ENCODE results near the gene CBL. TPM values are rescaled to one million over a fixed set of nuclear protein-coding genes. Genes with fewer than 3 reads are reported as not detected.
"Not testable (repeated sequence)": the region's sequence is repeated elsewhere in the genome, so short reads cannot be mapped to it uniquely, and the experiment has no call there.

Gene CBL
- polyA plus RNA-seq, result 1 to 10 TPM; 1.7 to 7.3 (median 5.8) TPM

DNA sequence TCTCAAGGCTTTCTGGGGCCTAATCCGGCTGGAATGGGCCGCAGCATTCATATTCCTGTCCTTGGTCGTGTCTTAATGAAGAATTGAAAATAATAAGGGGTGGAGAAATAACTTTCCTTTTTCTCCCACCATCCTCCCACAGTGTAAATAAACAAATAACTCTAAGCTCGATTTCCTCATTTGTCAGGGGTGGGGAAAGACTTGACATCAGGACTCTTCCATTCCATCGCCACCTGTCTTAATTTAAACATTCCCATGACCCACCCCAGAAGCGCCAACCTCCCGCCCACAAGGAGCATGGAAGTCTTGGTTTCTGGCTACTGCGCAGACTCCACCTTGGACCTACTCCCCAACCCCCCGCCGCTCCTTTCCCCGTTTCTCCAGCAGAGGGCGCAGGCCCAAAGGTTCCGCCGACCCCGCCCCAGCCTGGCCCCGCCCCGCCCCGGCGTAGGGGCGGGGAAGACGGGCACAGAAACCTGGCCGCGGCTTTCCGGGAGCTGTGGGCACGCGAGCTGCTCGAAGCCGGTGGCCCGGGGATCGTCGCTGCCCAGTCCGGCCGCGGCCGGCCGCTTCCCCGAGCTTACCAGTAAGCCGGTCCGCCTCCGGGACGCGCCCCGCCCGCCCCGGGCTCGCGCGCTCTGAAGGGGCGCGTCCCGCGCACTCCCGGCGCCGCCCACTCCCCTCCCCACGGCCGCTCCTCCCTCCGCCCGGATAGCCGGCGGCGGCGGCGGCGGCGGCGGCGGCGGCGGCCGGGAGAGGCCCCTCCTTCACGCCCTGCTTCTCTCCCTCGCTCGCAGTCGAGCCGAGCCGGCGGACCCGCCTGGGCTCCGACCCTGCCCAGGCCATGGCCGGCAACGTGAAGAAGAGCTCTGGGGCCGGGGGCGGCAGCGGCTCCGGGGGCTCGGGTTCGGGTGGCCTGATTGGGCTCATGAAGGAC lies at the start of gene CBL:
TSS of gene CBL (plus strand) at position 766 of the 937 bp plus-strand sequence. CDS start at position 845, 79 bp downstream.
- WGBS, 3 donors, result 0 to 1% (median 0%) methylated on average over 55 to 88 of the region's 88 CpGs

DNA sequence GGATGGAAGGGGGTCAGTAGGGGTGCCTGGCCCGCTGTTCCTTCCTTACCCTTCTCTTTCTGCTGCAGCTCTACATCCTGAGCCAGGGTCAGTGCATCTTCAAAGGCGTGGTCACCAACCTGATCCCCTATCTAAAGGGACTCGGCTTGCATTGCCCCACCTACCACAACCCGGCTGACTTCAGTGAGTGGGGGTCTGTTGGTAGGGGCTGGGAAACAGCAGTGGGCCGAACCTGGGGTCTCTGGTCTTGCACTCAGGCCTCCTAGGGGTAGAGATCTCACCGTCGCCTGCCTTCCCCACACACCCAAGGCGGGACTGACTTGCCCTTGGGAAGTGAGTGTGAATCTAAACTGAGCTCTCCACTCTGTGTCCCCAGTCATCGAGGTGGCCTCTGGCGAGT lies 49.6 kb upstream of the CBL start:
- no peak overlapping the region for H3K27ac ChIP-seq (ENCODE audit: low read depth, low read length)
- 73 to 92% (median 90%) methylated on average over 10 of the region's 10 CpGs for WGBS, 3 donors

More for the DNA sequence above, at the start of gene CBL:
- H3K27ac ChIP-seq (ENCODE audit: low read depth, low read length), result peak within 1 kb of the TSS; percentile 63

- H3K27ac ChIP-seq (ENCODE audit: low read depth, low read length), result no peak overlapping the region
- WGBS, 3 donors, result 52 to 63% (median 58%) methylated on average over 3 of the region's 3 CpGs
These were observed 49.1 kb upstream of the CBL start for GRCh38 chr11:119157063-119157462.

- no peak overlapping the region for H3K27ac ChIP-seq (ENCODE audit: low read depth, low read length)
- 90 to 96% (median 95%) methylated on average over 13 of the region's 13 CpGs for WGBS, 3 donors
These were observed 47.7 kb upstream of the CBL start for GRCh38 chr11:119158467-119158866.

DNA sequence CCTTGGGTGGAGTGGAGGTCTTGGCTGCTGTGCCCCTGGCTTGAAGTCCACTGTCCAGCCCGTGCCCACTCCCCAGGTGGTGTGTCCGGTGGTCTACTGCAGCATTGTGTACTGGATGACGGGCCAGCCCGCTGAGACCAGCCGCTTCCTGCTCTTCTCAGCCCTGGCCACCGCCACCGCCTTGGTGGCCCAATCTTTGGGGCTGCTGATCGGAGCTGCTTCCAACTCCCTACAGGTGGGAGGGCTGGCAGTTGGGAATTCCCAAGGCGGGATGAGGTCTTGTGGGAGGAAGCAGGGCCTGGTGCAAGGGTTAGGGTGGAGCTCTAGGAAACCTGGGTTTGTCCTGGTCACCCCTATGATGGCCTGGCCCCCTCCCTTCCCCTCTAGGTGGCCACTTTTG lies 46.0 kb upstream of the CBL start:
- H3K27ac ChIP-seq (ENCODE audit: low read depth, low read length), result no peak overlapping the region
- 92 to 95% (median 94%) methylated on average over 9 of the region's 9 CpGs for WGBS, 3 donors

- 70 to 84% (median 81%) methylated on average over 8 of the region's 8 CpGs for WGBS, 3 donors
These were observed 44.3 kb upstream of the CBL start for GRCh38 chr11:119161871-119162270.

DNA sequence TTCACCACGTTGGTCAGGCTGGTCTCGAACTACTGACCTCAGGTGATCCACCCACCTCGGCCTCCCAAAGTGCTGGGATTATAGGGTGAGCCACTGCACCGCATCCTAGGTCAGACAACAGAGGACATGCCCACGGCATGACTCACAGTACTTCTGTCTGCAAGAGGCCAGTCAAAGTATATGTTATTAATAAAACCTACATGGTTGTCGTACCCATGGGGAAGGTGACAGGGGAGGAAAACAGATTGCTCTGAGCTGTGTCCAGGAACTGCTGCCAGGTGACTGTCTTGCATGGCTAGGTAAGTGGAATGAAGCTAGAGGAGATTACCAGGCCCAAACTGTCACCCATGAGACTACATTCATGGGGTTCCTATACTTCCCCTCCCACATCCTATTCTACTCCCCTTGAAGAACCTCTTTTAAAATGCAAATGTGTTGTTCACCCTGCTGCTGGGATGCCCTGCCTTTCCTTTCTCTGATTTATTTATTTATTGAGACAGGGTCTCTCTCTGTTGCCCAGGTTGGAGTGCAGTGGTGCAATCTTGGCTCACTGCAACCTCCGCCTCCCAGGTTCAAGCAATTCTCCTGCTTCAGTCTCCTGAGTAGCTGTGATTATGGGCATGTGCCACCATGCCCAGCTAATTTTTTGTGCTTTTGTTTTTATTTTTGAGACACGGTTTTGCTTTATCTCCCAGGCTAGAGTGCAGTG lies 39.6 kb upstream of the CBL start:
- H3K27ac ChIP-seq (ENCODE audit: low read depth, low read length), result no peak overlapping the region
- WGBS, 3 donors, result 70 to 81% (median 74%) methylated on average over 8 of the region's 8 CpGs

More at GRCh38 chr11:119161871-119162270, 44.3 kb upstream of the CBL start:
- H3K27ac ChIP-seq (ENCODE audit: low read depth, low read length), result no peak overlapping the region

DNA sequence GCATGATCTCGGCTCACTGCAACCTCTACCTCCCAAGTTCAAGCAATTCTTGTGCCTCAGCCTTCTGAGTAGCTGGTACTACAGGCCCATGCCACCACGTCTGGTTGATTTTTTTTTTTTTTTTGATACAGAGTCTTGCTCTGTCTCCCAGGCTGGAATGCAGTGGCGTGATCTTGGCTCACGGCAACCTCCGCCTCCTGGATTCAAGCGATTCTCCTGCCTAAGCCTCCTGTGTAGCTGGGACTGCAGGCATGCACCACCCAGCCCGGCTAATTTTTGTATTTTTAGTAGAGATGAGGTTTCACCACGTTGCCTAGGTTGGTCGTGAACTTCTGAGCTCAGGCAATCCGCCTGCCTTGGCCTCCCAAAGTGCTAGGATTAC lies 39.1 kb upstream of the CBL start:
- not testable (repeated sequence) for H3K27ac ChIP-seq (ENCODE audit: low read depth, low read length)
- 84 to 90% (median 88%) methylated on average over 10 of the region's 10 CpGs for WGBS, 3 donors

DNA sequence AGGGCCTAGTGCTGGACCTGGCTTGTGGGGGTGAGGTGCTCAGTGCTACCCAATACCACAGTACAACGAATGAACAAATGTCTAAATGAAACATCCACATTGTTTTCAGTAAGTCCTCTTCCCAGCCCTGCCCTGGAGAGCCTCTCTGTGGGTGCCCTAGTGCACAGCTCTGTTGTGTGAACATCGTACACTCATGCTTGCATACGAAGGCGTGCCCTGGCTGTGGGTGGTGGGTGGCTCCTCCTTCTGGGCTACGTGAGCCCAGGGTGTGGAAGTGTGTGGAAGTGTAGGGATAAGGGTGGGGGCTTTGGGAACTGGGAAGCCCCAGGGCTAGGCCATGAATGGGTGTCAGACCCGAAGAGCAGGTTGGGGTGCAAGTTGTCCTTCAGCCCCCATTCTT lies 38.2 kb upstream of the CBL start:
- 58 to 65% (median 64%) methylated on average over 6 of the region's 6 CpGs for WGBS, 3 donors
- H3K27ac ChIP-seq (ENCODE audit: low read depth, low read length), result no peak overlapping the region

DNA sequence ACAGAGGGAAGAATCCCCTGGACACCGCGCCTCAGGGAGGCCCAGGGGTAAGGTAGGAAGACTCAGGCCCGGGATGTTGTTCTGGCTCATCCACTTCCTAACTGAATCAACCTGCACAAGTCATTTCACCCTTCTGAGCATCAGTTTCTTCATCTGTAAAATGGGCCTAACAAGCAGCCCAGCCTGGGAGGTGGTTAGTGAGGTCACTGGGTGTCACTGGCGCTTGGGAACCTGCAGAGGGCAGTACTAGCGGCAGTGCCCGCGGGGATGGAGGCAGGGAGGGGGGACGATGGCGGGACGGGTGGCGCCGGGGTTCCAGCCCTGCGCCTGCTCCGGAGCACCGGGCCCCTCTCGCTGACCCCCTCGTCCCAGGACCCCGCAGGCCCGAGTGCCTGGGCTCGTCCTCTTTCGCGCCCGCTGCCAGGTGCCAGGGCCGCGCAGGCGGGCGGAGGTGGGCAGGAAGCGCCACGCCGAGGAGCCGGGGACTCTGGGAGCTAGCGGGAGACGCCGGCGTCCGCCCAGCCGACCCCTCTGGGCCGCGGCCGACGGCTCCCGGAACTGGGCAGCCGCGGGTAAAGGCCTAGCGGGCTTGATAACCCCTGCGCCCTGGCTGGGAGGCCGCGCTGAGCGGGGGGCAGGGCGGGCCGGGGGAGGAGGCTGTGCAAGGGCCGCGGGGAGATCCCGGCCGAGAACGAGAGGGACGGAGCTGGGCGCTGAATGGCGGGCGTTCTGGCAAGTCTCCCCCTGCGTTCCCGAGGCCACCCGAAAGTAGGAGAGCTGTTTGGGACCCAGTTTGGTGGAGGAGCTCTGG lies 37.5 kb upstream of the CBL start, which contains the start of gene NLRX1:
TSS of gene NLRX1 (plus strand) at position 255 of the 811 bp plus-strand sequence. CDS start 2,679 bp downstream, outside the sequence.
- peak within 1 kb of the TSS; percentile 86 for H3K27ac ChIP-seq (ENCODE audit: low read depth, low read length)
- 3 to 5% (median 4%) methylated on average over 50 to 63 of the region's 63 CpGs for WGBS, 3 donors

GRCh38 chr11:119169282-119169719 lies 36.8 kb upstream of the CBL start:
- 13 to 16% (median 14%) methylated on average over 15 of the region's 15 CpGs for WGBS, 3 donors
- H3K27ac ChIP-seq (ENCODE audit: low read depth, low read length), result peak overlapping the region; percentile 86

GRCh38 chr11:119172513-119172912 lies 33.6 kb upstream of the CBL start:
- no peak overlapping the region for H3K27ac ChIP-seq (ENCODE audit: low read depth, low read length)
- 76 to 95% (median 89%) methylated on average over 2 of the region's 2 CpGs for WGBS, 3 donors

GRCh38 chr11:119173453-119173852 lies 32.7 kb upstream of the CBL start:
- H3K27ac ChIP-seq (ENCODE audit: low read depth, low read length), result no peak overlapping the region
- WGBS, 3 donors, result 95% methylated on average over 21 of the region's 21 CpGs

- 68 to 84% (median 69%) methylated on average over 6 of the region's 6 CpGs for WGBS, 3 donors
- H3K27ac ChIP-seq (ENCODE audit: low read depth, low read length), result no peak overlapping the region
These were observed 30.6 kb upstream of the CBL start for GRCh38 chr11:119175493-119176077.

- 41 to 80% (median 46%) methylated on average over 4 of the region's 4 CpGs for WGBS, 3 donors
- H3K27ac ChIP-seq (ENCODE audit: low read depth, low read length), result no peak overlapping the region
These were observed 27.9 kb upstream of the CBL start for GRCh38 chr11:119178166-119178680.

DNA sequence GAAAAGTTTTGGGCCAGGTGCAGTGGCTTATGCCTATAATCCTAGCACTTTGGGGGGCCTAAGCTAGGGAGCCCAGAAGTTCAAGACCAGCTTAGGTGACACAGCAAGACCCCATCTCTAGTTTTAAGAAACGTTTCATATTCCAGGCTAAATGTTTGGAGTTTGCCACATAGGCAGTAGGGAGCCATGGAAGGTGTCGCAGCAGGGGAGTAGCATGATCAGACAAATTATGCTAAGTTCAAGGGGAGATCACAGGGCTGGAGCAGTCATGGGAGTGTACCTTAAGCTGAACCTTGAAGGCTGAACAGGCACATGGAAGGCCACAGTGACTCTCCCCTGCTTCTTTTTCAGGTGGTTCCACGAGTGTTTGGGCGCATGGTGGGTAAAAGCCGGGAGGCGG lies 26.8 kb upstream of the CBL start:
- H3K27ac ChIP-seq (ENCODE audit: low read depth, low read length), result no peak overlapping the region
- 92 to 96% (median 96%) methylated on average over 6 of the region's 6 CpGs for WGBS, 3 donors

DNA sequence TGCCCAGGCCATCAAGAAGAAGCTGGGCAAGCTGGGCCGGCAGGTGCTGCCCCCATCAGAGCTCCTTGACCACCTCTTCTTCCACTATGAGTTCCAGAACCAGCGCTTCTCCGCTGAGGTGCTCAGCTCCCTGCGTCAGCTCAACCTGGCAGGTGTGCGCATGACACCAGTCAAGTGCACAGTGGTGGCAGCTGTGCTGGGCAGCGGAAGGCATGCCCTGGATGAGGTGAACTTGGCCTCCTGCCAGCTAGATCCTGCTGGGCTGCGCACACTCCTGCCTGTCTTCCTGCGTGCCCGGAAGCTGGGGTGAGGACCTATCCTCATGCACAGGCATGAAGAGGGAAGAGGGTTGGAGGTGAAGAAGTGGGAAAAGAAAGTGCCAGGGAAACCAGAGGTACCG lies 26.2 kb upstream of the CBL start:
- no peak overlapping the region for H3K27ac ChIP-seq (ENCODE audit: low read depth, low read length)
- WGBS, 3 donors, result 86 to 95% (median 88%) methylated on average over 10 of the region's 10 CpGs
